HCT116 (cell line): ENCODE results near the gene WAS. TPM values are rescaled to one million over a fixed set of nuclear protein-coding genes. Genes with fewer than 3 reads are reported as not detected.

Source experiments
- ATAC-seq: fragments of 200-7000 bp; cut with Tn5 transposase; 2 replicates; pipeline ENCODE4 v1.9.1; 2020; ENCODE audit warnings: mild to moderate bottlenecking, moderate library complexity
- BruUV-seq: library from RNA; stranded (reverse); fragments of 400-500 nt; replicated peaks from 2 replicates; lab custom pipeline; 2021; lab: Mats Ljungman, UMichigan
- CTCF ChIA-PET: fragments of 300-600 bp; sonication (Branson Sonifier 250); formaldehyde crosslinking; loops from one replicate; lab custom pipeline; 2021; ENCODE audit warnings: antibody characterized with exemption; lab: Charles Lee
- POLR2A ChIA-PET: fragments of 300-600, 350-600 bp; sonication (Branson Sonifier 250); formaldehyde crosslinking; loops from one replicate; lab custom pipeline; 2021; ENCODE audit warnings: antibody characterized with exemption; lab: Charles Lee
- RAD21 ChIA-PET, 2 experiments: fragments of 300-600 bp; sonication (Branson Sonifier 250); formaldehyde crosslinking; loops; one replicate each; lab custom pipeline; 2023; ENCODE audit warnings: low total read pairs in 2 of 2; ENCODE audit not compliant: uncharacterized antibody in 2 of 2, unreplicated experiment in 2 of 2, low non-redundant PET in 1 of 2; lab: Charles Lee
- DNase-seq: peaks from one replicate; pipeline ENCODE4 v3.0.0-alpha.2; 2010; ENCODE audit warnings: low read depth, low spot score
- H2AFZ ChIP-seq: fragments of 200-600 bp; shearing (Covaris generic), sonication (generic); 2 replicates; pipeline ENCODE4 v1.6.1; 2017; ENCODE audit warnings: low read depth, mixed run types, mixed read lengths, antibody characterized with exemption, low read length; ENCODE audit not compliant: poor library complexity, severe bottlenecking
- H3K27ac ChIP-seq: 2 replicates; pipeline ENCODE4 v1.5.1; 2012; ENCODE audit warnings: low read depth, low read length
- H3K27me3 ChIP-seq: fragments of 200-600 bp; sonication (generic); 2 replicates; pipeline ENCODE4 v1.6.1; 2016; ENCODE audit warnings: mixed run types, low read length, mixed read lengths; ENCODE audit not compliant: insufficient read depth
- H3K36me3 ChIP-seq, 2 experiments: fragments of 200-500 bp in 1 of 2; fragments of 200-600 bp in 1 of 2; sonication (Bioruptor generic) in 1 of 2; sonication (generic) in 1 of 2; 2 replicates each; pipeline versions ENCODE4 v1.5.1 to v1.6.1; 2014 to 2016; ENCODE audit warnings: low read length in 2 of 2, inconsistent platforms in 1 of 2, mixed read lengths in 1 of 2, mixed run types in 1 of 2; ENCODE audit not compliant: insufficient read depth in 2 of 2, control insufficient read depth in 1 of 2
- H3K4me1 ChIP-seq, 2 experiments: fragments of 200-600 bp in 1 of 2; sonication (generic) in 1 of 2; 2 replicates each; pipeline versions ENCODE4 v1.5.1 to v1.6.1; 2012 to 2017; ENCODE audit warnings: low read length in 2 of 2, inconsistent platforms in 1 of 2, mild to moderate bottlenecking in 1 of 2, mixed read lengths in 1 of 2, mixed run types in 1 of 2, moderate library complexity in 1 of 2; ENCODE audit not compliant: insufficient read depth in 2 of 2, control insufficient read depth in 1 of 2
- H3K4me2 ChIP-seq: fragments of 200-600 bp; sonication (generic); 2 replicates; pipeline ENCODE4 v1.6.1; 2017; ENCODE audit warnings: mixed run types, low read length, mixed read lengths
- H3K4me3 ChIP-seq, 2 experiments: fragments of 200-600 bp in 1 of 2; sonication (generic) in 1 of 2; replicated peaks in 1 of 2; 2 replicates each; pipeline ENCODE4 v1.5.1; 2011 to 2016; ENCODE audit warnings: low read length in 2 of 2, control low read depth in 1 of 2, low read depth in 1 of 2, mild to moderate bottlenecking in 1 of 2, mixed read lengths in 1 of 2, mixed run types in 1 of 2
- H3K79me2 ChIP-seq: fragments of 200-600 bp; sonication (generic); 2 replicates; pipeline ENCODE4 v1.6.1; 2017; ENCODE audit warnings: mild to moderate bottlenecking, mixed run types, low read length, moderate library complexity, mixed read lengths; ENCODE audit not compliant: insufficient read depth
- H3K9ac ChIP-seq: fragments of 200-600 bp; sonication (generic); 2 replicates; pipeline ENCODE4 v1.6.1; 2016; ENCODE audit warnings: low read length, mixed read lengths
- H3K9me2 ChIP-seq: fragments of 200-600 bp; sonication (generic), shearing (Covaris generic); 2 replicates; pipeline ENCODE4 v1.6.1; 2017; ENCODE audit warnings: mixed run types, mild to moderate bottlenecking, moderate library complexity; ENCODE audit not compliant: insufficient read depth
- H3K9me3 ChIP-seq, 2 experiments: fragments of 200-500 bp in 1 of 2; fragments of 200-600 bp in 1 of 2; sonication (Bioruptor generic) in 1 of 2; sonication (generic) in 1 of 2; 2 replicates each; pipeline ENCODE4 v1.6.1; 2014 to 2017; ENCODE audit warnings: low read length in 2 of 2, mixed read lengths in 2 of 2, inconsistent platforms in 1 of 2, low read depth in 1 of 2, mild to moderate bottlenecking in 1 of 2, mixed run types in 1 of 2, moderate library complexity in 1 of 2; ENCODE audit not compliant: control insufficient read depth in 1 of 2, insufficient read depth in 1 of 2
- H4K20me1 ChIP-seq: fragments of 200-600 bp; sonication (generic), shearing (Covaris generic); 2 replicates; pipeline ENCODE4 v1.6.1; 2017; ENCODE audit warnings: mixed run types, mild to moderate bottlenecking, moderate library complexity; ENCODE audit not compliant: insufficient read depth
- CBX3 ChIP-seq: IDR thresholded peaks from 2 replicates; pipeline ENCODE4 v1.6.1; 2012; ENCODE audit warnings: low read depth
- CEBPB ChIP-seq: IDR thresholded peaks from 2 replicates; pipeline ENCODE4 v1.6.1; 2012; ENCODE audit warnings: low read depth
- EGR1 ChIP-seq: IDR thresholded peaks from 2 replicates; pipeline ENCODE4 v1.6.1; 2012; ENCODE audit warnings: low read depth
- ELF1 ChIP-seq: IDR thresholded peaks from 2 replicates; pipeline ENCODE4 v1.6.1; 2012; ENCODE audit warnings: low read depth, borderline replicate concordance
- EZH2phosphoT487 ChIP-seq: fragments of 200-600 bp; IDR thresholded peaks from 2 replicates; pipeline ENCODE4 v1.6.1; 2018; ENCODE audit warnings: antibody characterized with exemption, borderline replicate concordance
- FOSL1 ChIP-seq: IDR thresholded peaks from 2 replicates; pipeline ENCODE4 v1.6.1; 2012; ENCODE audit warnings: low read depth
- JUND ChIP-seq: IDR thresholded peaks from 2 replicates; pipeline ENCODE4 v1.6.1; 2012
- POLR2A ChIP-seq: IDR thresholded peaks from 2 replicates; pipeline ENCODE4 v1.7.0; 2011; ENCODE audit warnings: borderline replicate concordance; ENCODE audit not compliant: insufficient read depth, insufficient read length; ENCODE audit errors: extremely low read depth
- POLR2AphosphoS5 ChIP-seq: IDR thresholded peaks from 2 replicates; pipeline ENCODE4 v1.6.1; 2011; ENCODE audit warnings: mild to moderate bottlenecking, low read depth, low read length, moderate library complexity
- RAD21 ChIP-seq: IDR thresholded peaks from 2 replicates; pipeline ENCODE4 v1.6.1; 2012; ENCODE audit warnings: low read depth, mild to moderate bottlenecking
- TCF7L2 ChIP-seq: IDR thresholded peaks from 2 replicates; pipeline ENCODE4 v1.7.0; 2011; ENCODE audit warnings: borderline replicate concordance, inconsistent platforms; ENCODE audit not compliant: insufficient read depth, insufficient read length; ENCODE audit errors: extremely low read depth
- ZFX ChIP-seq: fragments of 450-650 bp; IDR thresholded peaks from 2 replicates; pipeline ENCODE4 v1.6.1; 2017
- intact Hi-C: fragments of 100-400 bp; cut with micrococcal nuclease; formaldehyde crosslinking; loops from 2 replicates; pipeline ENCODE4 v1.10.0; 2022
- total RNA-seq: library from RNA; stranded (reverse); gene quantifications from one replicate; pipeline ENCODE4 v1.2.1, GENCODE V29; 2021; ENCODE audit not compliant: unreplicated experiment
- TF ChIP-seq, protein P1 (sequence below): IDR thresholded peaks from 2 replicates; pipeline ENCODE4 v1.6.1; 2012
- TF ChIP-seq, protein P2 (sequence below), 3 experiments: fragments of 200-600 bp in 1 of 3; sonication (generic) in 1 of 3; IDR thresholded peaks in 2 of 3; conservative IDR thresholded peaks in 1 of 3; 2 replicates each; pipeline ENCODE4 v1.5.1; 2012 to 2017; ENCODE audit warnings: low read depth in 2 of 3, low read length in 2 of 3, antibody characterized with exemption in 1 of 3, borderline replicate concordance in 1 of 3, control low read depth in 1 of 3, mild to moderate bottlenecking in 1 of 3, mixed read lengths in 1 of 3, mixed run types in 1 of 3, moderate library complexity in 1 of 3; ENCODE audit not compliant: insufficient read depth in 1 of 3
- TF ChIP-seq, protein P3 (sequence below): IDR thresholded peaks from 2 replicates; pipeline ENCODE4 v1.6.1; 2011; ENCODE audit warnings: mild to moderate bottlenecking, low read length, moderate library complexity; ENCODE audit not compliant: insufficient replicate concordance; ENCODE audit errors: extremely low read depth

Gene WAS
- total RNA-seq, 1 experiment from 2014 or later = 0.84 TPM

DNA sequence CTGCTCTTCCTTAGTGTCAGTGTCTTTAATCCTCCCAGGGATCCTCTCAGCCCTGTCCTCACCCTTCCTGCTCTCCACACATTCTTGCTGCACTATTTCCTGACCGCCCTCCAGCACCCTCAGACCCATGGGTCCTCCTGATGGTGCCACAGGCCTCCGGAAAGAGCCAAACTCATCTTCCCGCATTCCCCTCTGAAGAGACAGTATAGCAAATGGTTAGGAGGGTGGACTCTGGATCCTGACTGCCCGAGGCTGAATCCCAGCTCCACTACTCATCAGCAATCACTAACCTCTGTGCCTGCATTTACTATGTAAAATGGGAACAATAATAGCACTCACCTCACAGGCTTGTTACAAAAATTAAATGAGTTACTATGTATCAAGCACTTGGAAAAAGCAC lies 19.1 kb downstream of the WAS start:
- peaks cover 48% of the 10 kb centered on the region for H3K79me2 ChIP-seq
- peaks cover 0 to 16% of the 10 kb centered on the region in 2 experiments; a peak in 3 of 4 replicates for H3K4me1 ChIP-seq
- no peak for TF ChIP-seq EZH2phosphoT487
- no peak for TF ChIP-seq POLR2AphosphoS5
- no peak for TF ChIP-seq FOSL1
- no peak for TF ChIP-seq JUND
- no peak for TF ChIP-seq CEBPB
- TF ChIP-seq EGR1 = no peak
- TF ChIP-seq ZFX = no peak
- TF ChIP-seq, protein P1, sequence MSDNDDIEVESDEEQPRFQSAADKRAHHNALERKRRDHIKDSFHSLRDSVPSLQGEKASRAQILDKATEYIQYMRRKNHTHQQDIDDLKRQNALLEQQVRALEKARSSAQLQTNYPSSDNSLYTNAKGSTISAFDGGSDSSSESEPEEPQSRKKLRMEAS = no peak
- TF ChIP-seq, protein P2, sequence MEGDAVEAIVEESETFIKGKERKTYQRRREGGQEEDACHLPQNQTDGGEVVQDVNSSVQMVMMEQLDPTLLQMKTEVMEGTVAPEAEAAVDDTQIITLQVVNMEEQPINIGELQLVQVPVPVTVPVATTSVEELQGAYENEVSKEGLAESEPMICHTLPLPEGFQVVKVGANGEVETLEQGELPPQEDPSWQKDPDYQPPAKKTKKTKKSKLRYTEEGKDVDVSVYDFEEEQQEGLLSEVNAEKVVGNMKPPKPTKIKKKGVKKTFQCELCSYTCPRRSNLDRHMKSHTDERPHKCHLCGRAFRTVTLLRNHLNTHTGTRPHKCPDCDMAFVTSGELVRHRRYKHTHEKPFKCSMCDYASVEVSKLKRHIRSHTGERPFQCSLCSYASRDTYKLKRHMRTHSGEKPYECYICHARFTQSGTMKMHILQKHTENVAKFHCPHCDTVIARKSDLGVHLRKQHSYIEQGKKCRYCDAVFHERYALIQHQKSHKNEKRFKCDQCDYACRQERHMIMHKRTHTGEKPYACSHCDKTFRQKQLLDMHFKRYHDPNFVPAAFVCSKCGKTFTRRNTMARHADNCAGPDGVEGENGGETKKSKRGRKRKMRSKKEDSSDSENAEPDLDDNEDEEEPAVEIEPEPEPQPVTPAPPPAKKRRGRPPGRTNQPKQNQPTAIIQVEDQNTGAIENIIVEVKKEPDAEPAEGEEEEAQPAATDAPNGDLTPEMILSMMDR (IDR thresholded peaks at IDR 0.05 in 2 of 3, conservative IDR thresholded peaks at IDR 0.05 in 1 of 3; ENCODE audit: borderline replicate concordance in 1 of 3, insufficient read depth in 1 of 3, low read depth in 2 of 3, low read length in 2 of 3) = no peak
- TF ChIP-seq CBX3 = no peak
- TF ChIP-seq RAD21 = no peak
- TF ChIP-seq POLR2A = no peak
- no peak for TF ChIP-seq TCF7L2
- TF ChIP-seq, protein P3, sequence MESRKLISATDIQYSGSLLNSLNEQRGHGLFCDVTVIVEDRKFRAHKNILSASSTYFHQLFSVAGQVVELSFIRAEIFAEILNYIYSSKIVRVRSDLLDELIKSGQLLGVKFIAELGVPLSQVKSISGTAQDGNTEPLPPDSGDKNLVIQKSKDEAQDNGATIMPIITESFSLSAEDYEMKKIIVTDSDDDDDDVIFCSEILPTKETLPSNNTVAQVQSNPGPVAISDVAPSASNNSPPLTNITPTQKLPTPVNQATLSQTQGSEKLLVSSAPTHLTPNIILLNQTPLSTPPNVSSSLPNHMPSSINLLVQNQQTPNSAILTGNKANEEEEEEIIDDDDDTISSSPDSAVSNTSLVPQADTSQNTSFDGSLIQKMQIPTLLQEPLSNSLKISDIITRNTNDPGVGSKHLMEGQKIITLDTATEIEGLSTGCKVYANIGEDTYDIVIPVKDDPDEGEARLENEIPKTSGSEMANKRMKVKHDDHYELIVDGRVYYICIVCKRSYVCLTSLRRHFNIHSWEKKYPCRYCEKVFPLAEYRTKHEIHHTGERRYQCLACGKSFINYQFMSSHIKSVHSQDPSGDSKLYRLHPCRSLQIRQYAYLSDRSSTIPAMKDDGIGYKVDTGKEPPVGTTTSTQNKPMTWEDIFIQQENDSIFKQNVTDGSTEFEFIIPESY = no peak
- no peak for TF ChIP-seq ELF1
- ATAC-seq = no peak
- H3K36me3 ChIP-seq = peaks cover 5 to 9% of the 10 kb centered on the region in 2 experiments; a peak in 3 of 4 replicates
- H3K27ac ChIP-seq = no peak overlapping the region
- CTCF ChIA-PET = no interaction called here
- H3K9me3 ChIP-seq = no peaks in the 10 kb centered on the region
- RAD21 ChIA-PET = no interaction called here
- POLR2A ChIA-PET = no interaction called here
- no peaks in the 10 kb centered on the region for H3K27me3 ChIP-seq
- H3K4me2 ChIP-seq = no peak overlapping the region
- H3K9me2 ChIP-seq = no peaks in the 10 kb centered on the region
- no peak overlapping the region for H2AFZ ChIP-seq
- H3K4me3 ChIP-seq = no peak overlapping the region
- BruUV-seq = no TSS peak
- H3K9ac ChIP-seq = no peak overlapping the region
- intact Hi-C loops = no loop called here
- no peak for DNase-seq
- H4K20me1 ChIP-seq = 0 out of 2 replicates have a peak, but pooled peaks cover 4% of the 10 kb centered on the region
